ENCODE data around the gene PNPLA5.

Gene PNPLA5

GRCh38 chr22:43901976-43902643 is 10.3 kb upstream of the PNPLA5 start:
- TF ChIP-seq ZNF565 (CRISPR knock-in tag; conservative IDR thresholded peaks at IDR 0.05; ENCODE audit: low read depth): no peak
- TF ChIP-seq TOX (CRISPR knock-in tag; IDR thresholded peaks at IDR 0.05; ENCODE audit: borderline replicate concordance): no peak
- TF ChIP-seq, protein P1, sequence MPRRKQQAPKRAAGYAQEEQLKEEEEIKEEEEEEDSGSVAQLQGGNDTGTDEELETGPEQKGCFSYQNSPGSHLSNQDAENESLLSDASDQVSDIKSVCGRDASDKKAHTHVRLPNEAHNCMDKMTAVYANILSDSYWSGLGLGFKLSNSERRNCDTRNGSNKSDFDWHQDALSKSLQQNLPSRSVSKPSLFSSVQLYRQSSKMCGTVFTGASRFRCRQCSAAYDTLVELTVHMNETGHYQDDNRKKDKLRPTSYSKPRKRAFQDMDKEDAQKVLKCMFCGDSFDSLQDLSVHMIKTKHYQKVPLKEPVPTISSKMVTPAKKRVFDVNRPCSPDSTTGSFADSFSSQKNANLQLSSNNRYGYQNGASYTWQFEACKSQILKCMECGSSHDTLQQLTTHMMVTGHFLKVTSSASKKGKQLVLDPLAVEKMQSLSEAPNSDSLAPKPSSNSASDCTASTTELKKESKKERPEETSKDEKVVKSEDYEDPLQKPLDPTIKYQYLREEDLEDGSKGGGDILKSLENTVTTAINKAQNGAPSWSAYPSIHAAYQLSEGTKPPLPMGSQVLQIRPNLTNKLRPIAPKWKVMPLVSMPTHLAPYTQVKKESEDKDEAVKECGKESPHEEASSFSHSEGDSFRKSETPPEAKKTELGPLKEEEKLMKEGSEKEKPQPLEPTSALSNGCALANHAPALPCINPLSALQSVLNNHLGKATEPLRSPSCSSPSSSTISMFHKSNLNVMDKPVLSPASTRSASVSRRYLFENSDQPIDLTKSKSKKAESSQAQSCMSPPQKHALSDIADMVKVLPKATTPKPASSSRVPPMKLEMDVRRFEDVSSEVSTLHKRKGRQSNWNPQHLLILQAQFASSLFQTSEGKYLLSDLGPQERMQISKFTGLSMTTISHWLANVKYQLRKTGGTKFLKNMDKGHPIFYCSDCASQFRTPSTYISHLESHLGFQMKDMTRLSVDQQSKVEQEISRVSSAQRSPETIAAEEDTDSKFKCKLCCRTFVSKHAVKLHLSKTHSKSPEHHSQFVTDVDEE (CRISPR knock-in tag; IDR thresholded peaks at IDR 0.05): no peak
- no peak for TF ChIP-seq ZNF70 (CRISPR knock-in tag; IDR thresholded peaks at IDR 0.05)
- TF ChIP-seq PPARA (CRISPR knock-in tag; IDR thresholded peaks at IDR 0.05; ENCODE audit: borderline replicate concordance): no peak
- TF ChIP-seq CSDC2 (CRISPR knock-in tag; IDR thresholded peaks at IDR 0.05): no peak
- no peak for TF ChIP-seq ESRRG (CRISPR knock-in tag; IDR thresholded peaks at IDR 0.05)
- TF ChIP-seq ISL1 (CRISPR knock-in tag; IDR thresholded peaks at IDR 0.05): no peak
- TF ChIP-seq, protein P2, sequence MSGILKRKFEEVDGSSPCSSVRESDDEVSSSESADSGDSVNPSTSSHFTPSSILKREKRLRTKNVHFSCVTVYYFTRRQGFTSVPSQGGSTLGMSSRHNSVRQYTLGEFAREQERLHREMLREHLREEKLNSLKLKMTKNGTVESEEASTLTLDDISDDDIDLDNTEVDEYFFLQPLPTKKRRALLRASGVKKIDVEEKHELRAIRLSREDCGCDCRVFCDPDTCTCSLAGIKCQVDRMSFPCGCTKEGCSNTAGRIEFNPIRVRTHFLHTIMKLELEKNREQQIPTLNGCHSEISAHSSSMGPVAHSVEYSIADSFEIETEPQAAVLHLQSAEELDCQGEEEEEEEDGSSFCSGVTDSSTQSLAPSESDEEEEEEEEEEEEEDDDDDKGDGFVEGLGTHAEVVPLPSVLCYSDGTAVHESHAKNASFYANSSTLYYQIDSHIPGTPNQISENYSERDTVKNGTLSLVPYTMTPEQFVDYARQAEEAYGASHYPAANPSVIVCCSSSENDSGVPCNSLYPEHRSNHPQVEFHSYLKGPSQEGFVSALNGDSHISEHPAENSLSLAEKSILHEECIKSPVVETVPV (CRISPR knock-in tag; IDR thresholded peaks at IDR 0.05): no peak
- TF ChIP-seq ZC3H10 (CRISPR knock-in tag; IDR thresholded peaks at IDR 0.05): no peak
- no peak for TF ChIP-seq SNAI2 (CRISPR knock-in tag; IDR thresholded peaks at IDR 0.05)
- no peak for TF ChIP-seq GLIS3 (CRISPR knock-in tag; IDR thresholded peaks at IDR 0.05)
- TF ChIP-seq, protein P3, sequence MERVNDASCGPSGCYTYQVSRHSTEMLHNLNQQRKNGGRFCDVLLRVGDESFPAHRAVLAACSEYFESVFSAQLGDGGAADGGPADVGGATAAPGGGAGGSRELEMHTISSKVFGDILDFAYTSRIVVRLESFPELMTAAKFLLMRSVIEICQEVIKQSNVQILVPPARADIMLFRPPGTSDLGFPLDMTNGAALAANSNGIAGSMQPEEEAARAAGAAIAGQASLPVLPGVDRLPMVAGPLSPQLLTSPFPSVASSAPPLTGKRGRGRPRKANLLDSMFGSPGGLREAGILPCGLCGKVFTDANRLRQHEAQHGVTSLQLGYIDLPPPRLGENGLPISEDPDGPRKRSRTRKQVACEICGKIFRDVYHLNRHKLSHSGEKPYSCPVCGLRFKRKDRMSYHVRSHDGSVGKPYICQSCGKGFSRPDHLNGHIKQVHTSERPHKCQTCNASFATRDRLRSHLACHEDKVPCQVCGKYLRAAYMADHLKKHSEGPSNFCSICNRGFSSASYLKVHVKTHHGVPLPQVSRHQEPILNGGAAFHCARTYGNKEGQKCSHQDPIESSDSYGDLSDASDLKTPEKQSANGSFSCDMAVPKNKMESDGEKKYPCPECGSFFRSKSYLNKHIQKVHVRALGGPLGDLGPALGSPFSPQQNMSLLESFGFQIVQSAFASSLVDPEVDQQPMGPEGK (CRISPR knock-in tag; IDR thresholded peaks at IDR 0.05; ENCODE audit: borderline replicate concordance): no peak
- TF ChIP-seq POU6F1 (CRISPR knock-in tag; IDR thresholded peaks at IDR 0.05; ENCODE audit: borderline replicate concordance, low read depth): no peak
- no peak for TF ChIP-seq ZNF8 (CRISPR knock-in tag; IDR thresholded peaks at IDR 0.05)
- no peak for TF ChIP-seq ZFP30 (CRISPR knock-in tag; IDR thresholded peaks at IDR 0.05)
- TF ChIP-seq ZFP3 (CRISPR knock-in tag; IDR thresholded peaks at IDR 0.05): no peak
- peak; percentile 80 for ATAC-seq

DNA sequence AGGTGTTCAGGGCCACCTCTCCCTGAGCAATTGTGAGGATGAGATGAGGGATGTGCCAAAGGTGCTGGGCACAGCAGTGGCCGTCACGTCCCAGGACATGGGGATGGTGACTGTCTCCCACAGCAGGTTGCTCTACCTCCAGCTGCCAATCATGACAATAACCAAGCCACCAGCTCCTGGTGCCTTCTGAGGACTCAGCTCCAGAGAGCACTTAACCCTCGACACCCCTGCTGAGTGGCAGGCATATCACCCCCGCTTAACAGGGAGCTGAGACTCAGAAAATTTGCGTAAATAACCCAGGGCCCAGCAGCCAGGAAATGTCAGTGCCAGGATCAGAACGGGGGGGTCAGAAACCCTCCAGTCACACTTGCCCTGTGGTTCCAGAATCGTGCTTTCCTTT is 8.4 kb upstream of the PNPLA5 start:
- TF ChIP-seq ESRRG (CRISPR knock-in tag; IDR thresholded peaks at IDR 0.05) (no peak), ZNF70 (CRISPR knock-in tag; IDR thresholded peaks at IDR 0.05) (no peak), ZFP3 (CRISPR knock-in tag; IDR thresholded peaks at IDR 0.05) (no peak), BACH2 (CRISPR knock-in tag; IDR thresholded peaks at IDR 0.05; ENCODE audit: borderline replicate concordance) (no peak), ZFP30 (CRISPR knock-in tag; IDR thresholded peaks at IDR 0.05) (no peak), SNAI2 (CRISPR knock-in tag; IDR thresholded peaks at IDR 0.05) (no peak), ZC3H10 (CRISPR knock-in tag; IDR thresholded peaks at IDR 0.05) (no peak), POU6F1 (CRISPR knock-in tag; IDR thresholded peaks at IDR 0.05; ENCODE audit: borderline replicate concordance, low read depth) (no peak), CREB5 (CRISPR knock-in tag; IDR thresholded peaks at IDR 0.05; ENCODE audit: low read depth) (no peak), RARB (CRISPR knock-in tag; IDR thresholded peaks at IDR 0.05) (no peak)
- TF ChIP-seq, protein P2 (CRISPR knock-in tag; IDR thresholded peaks at IDR 0.05): no peak
- TF ChIP-seq, protein P3 (CRISPR knock-in tag; IDR thresholded peaks at IDR 0.05; ENCODE audit: borderline replicate concordance): no peak
- no peak for ATAC-seq

All from SK-N-SH treated with all-trans-retinoic acid at 6 μM for 48 hours (cell line).